HG03575 (cell line): Measurements from ENCODE around the gene RANGAP1.
"Not testable (repeated sequence)": the region's sequence is repeated elsewhere in the genome, so short reads cannot be mapped to it uniquely, and the experiment has no call there.

Experiments
- ATAC-seq: cut with Tn5 transposase; IDR thresholded peaks from one replicate; pipeline ENCODE4 v1.9.1; 2021; ENCODE audit not compliant: unreplicated experiment, insufficient number of reproducible peaks, low FRiP score; ENCODE audit errors: extremely low read depth

RANGAP1 gene

DNA sequence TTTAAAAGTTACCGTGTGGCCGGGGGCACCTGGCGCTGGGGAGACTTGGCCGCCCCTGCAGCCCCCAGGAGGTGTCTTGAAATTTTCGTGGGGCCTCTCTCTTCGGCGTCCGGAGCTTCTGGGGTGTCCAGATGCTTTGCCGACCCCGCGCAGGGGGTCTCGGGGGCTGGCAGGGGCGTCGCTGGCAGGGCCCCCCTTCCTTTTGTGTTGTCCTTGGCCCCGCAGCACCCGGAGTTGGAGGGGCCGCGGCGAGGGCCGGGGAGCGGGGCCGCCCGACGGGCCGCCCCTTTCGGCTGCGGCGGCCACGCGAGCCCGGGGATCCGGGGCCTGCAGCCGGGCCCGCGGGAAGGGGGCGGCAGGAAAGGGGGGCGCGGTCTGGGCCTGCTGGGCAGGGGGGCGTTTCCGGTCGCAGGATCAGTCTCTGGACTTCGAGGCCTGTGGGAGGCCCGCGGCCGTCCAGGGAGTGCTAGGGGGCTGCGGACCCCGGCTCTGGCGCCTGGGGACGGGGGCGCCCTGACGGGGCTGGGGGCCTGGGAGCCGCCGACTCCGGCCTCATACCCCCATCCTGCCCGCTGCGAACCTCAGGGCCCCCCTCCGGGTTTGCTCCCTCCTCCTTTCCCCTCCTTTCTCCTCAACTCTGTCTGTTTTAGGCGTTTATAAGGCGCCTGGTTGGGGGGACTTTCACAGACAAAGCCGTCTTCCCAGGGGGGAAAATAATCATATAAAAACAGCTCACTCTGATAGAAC lies 16.2 kb upstream of the RANGAP1 start:
- ATAC-seq = no peak

DNA sequence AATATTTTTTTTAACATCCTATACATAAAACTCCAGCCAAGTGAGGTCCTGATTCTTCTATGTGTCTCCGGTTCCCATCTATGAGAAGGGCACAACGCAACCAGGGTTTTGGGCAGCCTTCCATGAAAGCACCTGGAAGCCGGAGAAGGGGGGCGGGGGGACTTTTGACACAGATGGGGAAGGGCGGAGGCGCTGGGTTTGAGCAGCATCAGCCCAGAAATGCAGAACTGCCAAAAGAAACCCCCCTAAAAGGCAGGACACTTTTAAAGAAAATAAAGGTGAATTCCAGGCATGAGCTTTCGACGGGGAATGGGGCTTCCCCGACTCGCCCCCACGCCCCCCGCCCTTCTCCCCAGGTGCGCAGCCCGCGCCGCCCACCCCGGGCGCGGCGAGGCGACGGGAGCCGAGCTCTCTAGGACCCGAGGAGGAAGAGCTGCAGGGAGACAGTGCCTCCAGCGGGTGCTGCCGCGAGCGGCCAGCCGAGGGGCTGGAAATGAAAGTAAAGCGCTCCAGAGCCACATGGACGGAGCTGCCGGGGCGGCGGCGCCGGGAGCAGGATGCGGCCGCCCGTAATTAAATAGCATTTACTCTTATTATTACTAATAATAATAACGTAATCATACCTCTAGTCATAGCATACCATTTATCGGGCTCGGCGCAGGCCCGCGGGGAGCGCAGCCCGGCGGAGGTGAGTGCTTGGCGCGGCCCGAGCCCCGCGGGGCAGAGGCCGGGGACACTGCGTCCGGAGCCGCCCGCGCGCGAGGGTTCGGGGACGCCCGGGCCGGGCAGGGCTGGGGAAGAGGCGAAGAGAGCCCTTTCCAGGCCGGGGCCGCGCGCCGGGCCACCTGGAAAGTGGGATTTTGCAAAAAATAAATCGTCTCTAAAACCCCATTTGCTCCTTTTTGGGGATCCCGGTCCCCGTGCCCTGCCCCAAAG lies 15.4 kb upstream of the RANGAP1 start, which contains the start of gene ZC3H7B:
Gene ZC3H7B (plus strand): TSS at position 441 of the 936 bp plus-strand sequence. CDS start 19,136 bp downstream, outside the sequence.
- ATAC-seq = peak; percentile 58

DNA sequence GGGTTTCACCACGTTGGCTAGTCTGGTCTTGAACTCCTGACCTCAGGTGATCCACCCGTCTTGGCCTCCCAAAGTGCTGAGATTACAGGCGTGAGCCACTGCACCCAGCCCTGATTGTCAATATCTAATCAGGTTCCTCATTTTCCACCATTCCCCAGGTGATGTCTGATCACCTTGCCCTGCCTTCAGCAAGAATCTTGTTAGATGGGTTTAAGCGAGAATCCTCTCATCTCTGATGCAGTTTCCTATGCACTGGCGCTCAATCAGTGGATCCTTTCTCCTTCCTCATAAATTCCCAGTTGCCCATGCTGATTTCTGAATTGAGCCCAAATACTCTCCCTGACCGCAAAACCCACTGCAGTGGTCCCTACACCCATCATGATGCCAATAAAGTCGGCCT lies 14.7 kb upstream of the RANGAP1 start:
- no peak for ATAC-seq

DNA sequence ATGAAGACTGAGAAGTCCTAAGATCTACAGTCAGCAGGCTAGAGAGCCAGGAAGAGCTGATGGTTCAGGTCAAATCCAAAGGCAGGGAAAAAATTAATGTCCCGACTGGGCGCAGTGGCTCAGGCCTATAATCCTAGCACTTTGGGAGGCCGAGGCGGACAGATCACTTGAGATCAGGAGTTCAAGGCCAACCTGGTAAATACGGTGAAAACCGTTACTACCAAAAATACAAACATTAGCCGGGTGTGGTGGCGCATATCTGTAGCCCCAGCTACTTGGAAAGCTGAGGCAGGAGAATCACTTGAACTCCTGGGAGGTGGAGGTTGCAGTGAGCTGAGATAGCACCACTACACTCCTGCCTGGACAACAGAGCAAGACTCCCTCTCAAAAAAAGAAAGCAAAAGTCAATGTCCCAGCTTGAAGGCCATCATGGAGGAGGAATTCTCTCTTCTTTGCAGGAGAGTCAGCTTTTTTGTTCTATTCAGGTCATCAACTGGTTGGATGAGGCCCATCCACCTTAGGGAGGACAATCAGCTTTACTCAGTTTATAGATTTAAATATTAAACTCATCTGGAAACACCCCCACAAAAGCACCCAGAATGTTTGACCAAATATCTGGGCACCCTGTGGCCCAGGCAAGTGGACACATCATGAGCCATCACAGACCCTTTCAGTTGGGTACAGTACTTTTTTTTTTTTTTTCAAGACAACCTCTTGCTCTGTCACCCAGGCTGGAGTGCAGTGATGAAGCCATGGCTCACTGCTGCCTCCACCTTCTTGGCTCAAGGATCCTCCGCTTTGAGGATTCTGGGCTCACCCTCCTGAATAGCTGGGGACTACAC lies 11.1 kb upstream of the RANGAP1 start:
- ATAC-seq = no peak

DNA sequence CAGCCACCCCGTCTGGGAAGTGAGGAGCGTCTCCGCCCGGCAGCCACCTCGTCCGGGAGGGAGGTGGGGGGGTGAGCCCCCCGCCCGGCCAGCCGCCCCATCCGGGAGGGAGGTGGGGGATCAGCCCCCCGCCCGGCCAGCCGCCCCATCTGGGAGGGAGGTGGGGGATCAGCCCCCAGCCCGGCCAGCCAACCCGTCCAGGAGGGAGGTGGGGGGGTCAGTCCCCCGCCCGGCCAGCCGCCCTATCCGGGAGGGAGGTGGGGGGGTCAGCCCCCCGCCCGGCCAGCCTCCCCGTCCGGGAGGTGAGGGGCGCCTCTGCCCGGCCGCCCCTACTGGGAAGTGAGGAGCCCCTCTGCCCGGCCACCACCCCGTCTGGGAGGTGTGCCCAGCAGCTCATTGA lies 8.8 kb upstream of the RANGAP1 start:
- ATAC-seq = not testable (repeated sequence)

DNA sequence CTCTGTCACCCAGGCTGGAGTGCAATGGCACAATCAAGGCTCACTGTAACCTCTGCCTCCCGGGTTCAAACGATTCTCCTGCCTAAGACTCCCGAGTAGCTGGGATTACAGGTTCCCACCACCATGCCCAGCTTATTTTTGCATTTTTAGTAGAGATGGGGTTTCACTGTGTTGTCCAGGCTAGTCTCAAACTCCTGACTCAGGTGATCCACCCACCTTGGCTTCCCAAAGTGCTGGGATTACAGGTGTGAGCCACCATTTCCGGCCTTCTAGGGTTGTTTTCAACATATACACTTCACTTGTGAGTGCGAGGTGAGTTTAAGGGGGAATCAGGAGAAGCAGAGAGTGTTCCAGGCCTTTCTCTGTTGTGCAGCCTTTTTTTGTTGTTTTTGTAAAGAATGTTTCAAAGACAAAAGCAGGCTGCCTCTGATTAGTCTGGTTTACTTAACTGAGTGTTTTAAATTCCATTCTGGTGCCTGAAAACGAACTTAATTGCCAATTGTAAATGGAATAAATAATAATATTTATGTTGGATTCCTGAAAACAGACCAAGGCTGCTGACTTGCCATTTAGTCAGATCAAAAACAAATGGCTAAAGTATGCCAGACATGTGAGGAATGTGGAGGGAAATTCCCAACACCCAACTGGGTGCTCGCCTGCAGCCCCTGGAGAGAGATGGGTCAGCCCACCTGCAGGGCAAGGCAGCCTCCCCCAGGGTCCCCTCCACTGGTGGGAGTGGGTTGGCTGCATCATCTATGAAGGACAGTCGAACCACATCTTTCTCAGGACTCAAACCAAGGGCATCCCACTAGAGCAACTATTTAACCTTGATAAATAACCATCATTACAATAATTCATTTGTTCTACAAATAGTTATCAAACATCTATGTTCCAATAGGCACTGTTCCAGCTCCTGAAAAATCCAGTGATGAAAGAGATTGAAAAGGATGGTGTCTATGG lies 4.6 kb upstream of the RANGAP1 start:
- no peak for ATAC-seq

DNA sequence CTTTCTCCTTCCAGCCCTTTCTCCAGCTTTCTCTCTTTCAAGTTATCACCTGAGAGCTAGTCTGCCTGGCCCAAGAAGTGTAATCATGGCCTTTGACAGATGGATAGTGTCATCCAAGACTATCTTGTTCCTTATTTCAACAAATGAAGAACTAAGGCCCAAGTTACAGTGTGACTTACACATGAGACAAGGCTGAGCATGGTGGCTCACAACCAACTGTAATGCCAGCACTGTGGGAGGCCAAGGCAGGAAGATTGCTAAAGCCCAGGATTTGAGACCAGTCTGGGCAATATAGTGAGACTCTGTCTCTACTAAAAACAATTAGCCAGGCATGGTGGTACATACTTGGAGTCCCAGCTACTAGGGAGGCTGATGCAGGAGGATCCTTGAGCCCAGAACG lies 3.7 kb upstream of the RANGAP1 start:
- ATAC-seq = no peak

DNA sequence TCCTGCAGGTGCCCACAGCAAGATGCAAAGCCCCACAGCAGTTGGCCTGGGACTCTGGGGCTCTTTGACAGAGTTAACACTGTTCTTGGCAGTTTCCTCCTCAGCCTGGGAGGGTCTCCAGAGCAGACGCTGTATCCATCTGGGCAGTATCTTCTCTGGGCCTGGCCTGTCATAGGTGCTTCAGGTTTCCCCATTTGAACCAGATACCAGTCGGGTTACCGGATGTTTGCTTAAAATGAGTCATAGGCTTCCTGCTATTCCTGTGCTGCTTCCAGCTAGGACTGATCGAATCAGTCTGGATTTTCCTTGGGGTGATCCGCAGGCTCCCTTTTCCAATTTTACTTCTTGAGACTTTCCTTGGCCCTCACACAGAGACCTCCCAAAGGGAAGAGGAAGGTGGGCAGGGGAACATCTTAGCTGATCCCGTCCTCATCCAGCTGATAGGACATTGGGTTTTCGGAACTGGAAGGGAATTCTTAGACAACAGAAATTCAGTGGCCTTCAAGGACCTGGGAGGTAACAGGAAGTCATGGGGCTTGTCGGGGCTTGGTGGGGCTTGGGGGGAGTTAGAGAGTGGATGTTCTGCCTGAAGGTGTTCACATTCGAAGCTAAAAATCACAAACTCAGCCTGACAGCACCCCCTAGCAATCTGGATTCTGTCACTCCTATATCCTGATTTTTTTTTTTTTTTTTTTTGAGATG lies 2.4 kb upstream of the RANGAP1 start:
- ATAC-seq = no peak

DNA sequence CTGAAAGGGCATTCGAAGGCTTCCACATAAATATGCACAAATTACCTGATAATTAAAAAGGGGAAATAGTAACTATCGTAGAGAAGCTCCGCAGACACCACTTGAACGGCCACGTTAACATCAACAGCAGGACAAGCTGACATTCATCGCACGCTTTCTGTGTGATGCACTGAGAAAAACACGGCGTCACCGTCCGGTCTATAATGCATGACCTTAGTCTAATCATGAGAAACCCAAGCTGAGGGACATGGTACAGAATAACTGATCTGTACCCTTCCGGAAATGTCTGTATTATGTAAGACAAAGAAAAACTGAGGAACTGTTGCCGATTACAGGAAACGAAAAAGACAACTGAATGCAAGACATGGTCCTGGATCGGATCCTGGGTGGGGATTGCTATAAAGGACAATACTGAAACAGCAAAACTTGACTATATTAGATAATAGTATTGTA lies 678 bp upstream of the RANGAP1 start:
- peak; percentile 26 for ATAC-seq

DNA sequence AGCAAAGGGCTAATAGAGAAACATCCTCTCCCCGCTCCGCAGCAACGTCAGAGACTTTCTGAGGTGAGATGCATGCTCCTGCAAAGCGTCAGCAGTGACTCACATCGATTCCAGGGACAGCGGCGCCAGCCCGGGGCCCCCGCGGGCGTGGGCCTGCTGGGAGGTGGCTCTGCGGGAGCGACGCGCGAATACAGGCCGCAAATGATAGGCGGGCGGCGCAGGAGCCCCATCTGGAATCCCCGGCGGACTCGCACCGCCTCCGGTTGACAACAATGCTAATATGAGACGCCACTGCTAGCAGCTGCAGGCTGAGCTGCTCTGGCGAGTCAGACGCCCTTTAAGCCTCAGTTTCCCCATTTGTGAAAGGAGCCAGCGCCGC lies 557 bp downstream of the RANGAP1 start:
- ATAC-seq = no peak

DNA sequence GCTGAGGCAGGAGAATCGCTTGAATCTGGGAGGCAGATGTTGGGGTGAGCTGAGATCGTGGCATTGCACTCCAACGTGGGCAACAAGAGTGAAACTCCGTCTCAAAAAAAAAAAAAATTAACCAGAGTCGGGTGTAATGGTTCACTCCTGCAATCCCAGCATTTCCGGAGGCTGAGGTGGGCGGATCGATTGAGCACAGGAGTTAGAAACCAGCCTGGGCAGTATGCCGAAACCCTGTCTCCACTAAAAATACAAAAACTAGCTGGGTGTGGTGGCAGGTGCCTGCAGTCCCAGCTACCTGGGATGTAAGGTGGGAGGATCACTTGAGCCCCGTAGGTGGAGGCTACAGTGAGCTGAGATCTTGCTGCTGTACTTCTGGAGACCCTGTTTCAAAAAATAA lies 1.5 kb downstream of the RANGAP1 start:
- ATAC-seq = no peak

DNA sequence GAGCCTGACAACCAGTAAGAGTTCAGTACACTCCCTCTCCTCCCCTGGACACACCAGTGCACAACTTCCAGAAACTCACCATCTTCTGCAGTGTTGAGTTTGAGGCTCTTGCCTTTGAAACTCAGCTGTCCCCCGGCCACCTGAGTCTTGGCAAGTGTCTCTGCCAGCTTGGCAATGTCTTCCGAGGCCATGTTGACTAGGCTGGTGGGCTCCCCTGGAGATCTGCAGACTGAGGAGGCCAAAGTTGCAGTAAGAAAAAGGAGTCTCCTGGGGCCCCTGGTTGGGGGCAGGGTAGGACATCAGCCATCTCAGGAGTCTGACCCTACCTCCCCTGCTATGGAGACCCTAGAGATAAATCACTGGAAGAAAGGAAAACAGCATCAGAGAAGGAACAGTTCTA lies 5.1 kb downstream of the RANGAP1 start:
- ATAC-seq = no peak

DNA sequence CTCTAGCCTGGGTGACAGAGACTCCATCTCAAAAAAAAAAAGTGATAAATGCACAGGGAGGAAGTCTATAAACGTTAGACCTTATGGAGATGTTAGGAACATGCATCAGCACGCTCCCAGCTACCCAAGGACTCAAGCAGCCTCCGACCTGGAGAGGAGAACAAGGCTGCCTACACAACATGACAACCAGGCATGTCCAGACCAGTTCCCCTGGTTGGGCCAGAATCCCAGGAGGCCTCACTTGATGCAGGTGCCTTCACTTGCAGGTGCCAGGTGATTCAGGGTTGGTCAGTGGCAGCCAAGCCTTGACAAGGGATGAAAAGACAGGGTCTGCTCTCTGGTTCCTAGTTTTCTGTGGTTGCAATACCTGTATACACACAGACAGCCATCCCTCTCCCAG lies 5.9 kb downstream of the RANGAP1 start:
- ATAC-seq = no peak

DNA sequence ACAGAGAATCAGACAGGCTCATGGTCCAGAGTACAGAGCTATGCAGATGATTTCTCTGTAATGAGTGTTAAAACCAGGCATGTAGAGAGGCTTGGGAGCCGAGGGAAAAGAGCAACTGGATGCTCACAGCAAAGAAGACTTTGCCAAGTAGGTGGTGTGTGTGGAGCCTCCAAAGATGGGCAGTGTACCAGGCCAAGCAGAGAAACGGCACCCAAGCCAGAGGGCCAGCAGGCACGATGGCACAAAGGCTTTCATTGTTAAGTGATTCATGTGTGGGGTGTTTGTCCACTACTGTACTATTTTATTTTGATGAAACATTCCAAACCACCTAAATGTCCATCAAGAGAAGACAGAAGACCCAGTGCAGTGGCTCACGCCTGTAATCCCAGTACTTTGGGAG lies 11.1 kb downstream of the RANGAP1 start:
- ATAC-seq = no peak

DNA sequence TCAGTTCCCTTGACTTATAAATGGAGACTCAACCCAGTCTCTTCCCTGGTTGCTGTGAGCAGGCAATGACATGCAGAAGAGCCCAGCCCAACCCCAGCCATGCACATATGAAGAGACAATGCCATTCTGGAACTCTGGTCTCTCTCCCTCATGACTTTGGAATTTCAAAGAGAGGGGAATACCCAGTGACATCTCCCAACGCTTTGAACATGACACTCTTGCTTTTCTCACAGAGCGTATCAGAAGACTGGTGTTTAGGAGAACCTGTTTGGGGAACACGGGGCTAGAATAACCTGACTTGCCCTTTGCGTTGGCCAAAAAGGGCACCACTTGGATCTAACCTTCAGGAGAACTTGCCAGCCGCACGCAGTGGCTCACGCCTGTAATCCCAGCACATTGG lies 12.9 kb downstream of the RANGAP1 start:
- ATAC-seq = no peak

DNA sequence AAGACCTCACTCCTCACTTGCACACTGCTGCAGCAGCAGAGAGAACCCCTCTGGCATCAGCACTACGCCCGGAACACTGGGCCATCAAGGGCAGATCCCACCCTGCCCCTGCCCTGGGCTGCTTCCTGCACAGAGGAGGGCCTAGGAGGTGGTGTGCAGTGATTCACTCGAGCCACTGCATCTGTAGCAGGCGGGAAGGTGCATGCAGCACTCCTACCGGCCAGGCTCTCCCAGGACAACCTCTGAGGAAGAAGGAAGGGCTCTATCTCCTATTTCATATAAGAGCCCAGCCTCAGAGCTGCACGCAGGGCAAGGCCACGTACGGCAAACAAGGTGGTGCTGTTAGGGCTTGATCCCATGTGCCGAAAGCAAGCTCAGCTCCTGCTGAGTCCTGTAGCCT lies 14.2 kb downstream of the RANGAP1 start:
- no peak for ATAC-seq

DNA sequence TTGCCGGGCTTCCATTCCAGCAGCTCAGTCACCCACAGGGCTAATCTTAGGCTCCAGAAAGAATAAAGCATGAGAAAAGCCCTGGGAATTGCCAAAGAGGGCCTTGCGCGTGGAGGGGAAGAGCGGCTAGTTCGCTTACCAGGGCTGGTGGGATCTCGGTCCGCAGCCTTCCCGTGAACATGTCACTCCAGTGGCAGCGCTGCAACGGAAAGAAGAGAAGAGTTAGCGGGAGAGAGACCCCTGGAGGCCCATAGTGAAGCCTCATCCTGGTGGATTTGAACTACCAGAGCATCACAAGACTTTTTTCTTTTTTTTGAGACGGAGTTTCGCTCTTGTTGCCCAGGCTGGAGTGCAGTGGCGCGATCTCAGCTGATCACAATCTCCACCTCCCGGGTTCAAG lies 18.0 kb downstream of the RANGAP1 start:
- no peak for ATAC-seq
